ENCODE results near the gene KLHL2.
"Not testable (repeated sequence)": the region's sequence is repeated elsewhere in the genome, so short reads cannot be mapped to it uniquely, and the experiment has no call there.

The KLHL2 gene

DNA sequence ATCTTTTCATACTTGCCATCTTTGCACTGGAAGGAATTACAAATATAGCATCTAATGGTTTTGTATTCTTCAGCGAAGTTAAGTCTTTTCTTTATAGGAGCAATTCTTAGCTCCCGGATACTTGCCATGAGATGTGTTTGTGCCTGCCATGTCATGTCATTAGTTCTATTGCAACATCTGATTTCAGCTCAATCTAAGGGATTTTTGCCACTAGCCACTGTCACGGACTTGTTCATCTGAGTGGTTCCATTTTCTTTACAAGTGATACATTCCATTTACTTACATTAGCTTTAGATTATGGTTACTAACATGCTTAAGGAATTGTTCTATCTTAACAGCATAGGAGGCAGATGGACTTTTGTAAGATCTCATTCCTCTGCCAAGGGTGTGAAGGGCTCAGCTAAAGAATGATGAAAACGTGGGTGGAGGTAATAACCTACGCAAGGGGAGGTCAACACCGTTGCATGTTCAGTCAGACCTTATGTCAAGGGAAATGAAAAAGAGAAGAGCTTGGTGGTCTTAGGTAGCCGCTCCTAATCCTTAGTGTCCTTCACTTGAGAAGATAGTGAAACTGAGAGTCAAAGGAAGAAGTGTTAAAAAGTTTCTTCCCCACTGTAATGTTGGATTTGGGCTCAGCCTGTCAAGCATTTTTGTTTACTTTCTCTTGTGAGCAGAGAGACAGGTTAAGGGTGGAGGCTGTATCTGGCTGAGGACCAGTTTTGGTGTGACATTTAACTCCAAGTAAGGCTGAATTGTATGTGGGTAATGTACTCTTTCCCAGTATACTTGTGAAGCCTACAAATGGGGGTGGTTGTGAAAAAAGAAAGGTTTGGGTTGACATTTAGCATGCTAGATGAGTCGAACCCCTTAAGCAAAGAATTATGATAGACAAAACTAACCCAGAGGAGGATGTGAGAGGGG lies 3.6 kb upstream of the KLHL2 start:
- no peak for DNase-seq

DNA sequence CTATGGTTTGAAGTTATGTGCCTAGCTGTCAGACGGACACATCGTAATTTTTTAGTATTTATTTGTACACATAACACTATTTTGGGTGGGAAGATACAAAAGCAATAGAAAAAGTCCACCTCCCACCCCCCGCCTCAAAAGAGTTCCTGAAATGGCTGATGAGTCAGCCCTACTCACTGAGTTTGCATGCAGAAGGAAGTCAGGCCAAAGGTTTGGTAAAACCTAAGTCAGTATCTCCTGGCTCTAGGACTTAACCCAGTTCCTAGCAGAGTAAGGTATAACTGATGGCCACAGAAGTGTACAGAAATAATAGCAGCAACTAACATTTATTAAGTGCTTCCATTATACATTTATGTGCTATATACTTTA lies 2.9 kb upstream of the KLHL2 start:
- DNase-seq, result no peak

DNA sequence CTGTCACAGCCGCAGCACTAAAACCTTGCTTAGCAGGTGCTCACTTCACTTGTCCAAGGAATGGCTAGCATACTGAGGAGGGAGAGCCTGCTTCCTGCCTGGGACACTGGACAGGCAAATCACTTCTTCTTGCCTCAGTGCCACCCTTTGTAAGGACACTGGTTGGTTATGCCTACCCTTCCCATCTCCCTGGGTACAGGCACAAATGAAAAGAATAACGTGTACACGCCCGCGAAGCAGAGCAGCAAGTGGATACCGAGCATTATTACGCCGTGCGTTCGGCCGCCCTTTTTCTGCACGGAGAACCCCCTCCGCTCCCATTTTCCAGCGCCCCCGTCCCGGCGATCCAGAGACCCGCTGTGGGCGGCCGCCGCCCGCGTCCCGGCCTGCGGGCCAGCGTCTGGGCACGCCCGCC lies 338 bp upstream of the KLHL2 start:
- no peak for DNase-seq

DNA sequence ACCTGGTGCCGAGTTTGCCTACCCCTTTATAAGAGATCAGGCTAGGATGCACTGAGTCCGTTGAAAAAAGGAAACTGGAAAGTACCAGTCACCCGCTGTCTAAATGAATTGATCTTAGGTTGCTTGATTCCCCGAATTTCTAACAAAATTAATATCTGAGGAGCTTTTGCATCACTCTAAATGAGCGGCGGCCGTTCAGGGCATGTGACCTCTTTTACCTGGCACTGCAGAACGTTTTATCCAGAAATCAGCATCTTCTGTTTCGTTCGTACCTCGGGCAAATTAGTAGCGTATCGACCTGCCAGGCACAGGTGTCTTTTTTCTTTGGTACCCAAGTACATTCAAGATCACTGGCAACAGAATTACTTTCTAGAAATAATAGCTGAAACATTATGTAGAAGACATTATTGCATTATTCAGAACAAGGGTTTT lies 876 bp downstream of the KLHL2 start:
- no peak for DNase-seq

DNA sequence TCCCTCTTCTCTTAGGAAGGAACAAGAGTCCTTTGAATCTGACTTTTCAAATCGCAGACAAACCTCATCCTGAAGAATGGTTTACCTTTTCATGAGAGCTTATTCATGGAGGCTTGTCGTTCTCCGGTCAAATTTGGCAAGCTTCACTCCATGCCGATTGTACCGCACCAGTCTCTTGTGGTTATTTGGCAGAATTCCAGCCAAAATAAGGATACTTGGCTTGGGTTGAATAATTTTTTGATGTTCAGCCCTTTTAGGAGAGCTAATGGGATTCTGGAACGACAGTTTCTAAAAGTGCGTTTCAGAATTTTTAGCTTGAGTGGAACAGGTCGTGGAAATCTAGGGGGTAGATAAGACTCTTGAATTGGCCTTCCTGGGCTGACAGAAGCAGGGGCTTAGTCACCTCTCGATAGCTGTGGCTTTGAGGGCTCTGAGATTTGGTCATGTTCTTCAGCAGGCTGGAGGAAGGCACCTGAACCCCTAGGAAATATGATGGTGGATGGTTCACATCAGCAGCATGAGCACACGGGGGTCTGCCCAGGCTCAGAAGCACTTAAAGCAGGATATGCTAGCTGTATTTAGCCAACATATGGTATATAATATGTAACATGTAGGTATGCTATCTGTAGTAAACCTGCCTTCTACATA lies 1.5 kb downstream of the KLHL2 start:
- DNase-seq, result no peak

DNA sequence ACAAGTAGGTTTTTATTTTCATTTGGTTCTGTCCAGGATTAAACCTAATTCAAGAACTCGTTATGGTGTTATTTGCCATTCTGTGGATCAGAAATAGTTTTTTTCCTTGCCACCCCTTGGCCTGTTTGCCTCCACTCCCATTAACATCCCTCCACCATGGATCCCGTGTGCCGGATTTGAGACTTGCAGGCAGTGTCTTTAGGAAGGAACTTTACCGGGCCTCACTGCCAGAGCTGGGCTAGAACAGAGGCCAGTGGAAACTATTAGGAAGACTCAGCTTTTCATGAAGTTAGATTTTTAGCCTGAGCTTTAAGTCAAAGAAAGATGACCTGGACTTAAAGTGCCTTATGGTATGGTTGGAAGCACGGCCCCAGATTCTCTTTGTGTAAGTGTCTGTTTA lies 2.4 kb downstream of the KLHL2 start:
- DNase-seq, result no peak

DNA sequence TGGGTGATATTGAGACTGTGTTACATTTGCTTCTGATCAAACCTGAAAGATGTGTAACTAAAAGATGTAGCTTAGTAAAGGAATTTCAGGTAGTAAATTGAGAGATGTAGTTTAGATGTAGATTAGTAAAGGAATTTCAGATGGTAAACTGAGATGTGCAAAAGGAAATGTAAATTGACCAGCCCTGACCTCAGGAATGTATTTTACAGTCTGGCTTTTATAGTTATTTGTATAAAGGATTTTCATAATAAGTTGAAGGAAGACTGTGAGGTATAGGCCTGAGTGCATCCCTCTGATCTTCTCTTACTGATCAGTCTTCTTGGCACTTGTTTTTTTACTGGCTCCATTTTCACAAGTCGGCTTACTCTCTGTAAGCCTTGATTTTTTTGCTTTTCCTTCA lies 3.2 kb downstream of the KLHL2 start:
- no peak for DNase-seq

DNA sequence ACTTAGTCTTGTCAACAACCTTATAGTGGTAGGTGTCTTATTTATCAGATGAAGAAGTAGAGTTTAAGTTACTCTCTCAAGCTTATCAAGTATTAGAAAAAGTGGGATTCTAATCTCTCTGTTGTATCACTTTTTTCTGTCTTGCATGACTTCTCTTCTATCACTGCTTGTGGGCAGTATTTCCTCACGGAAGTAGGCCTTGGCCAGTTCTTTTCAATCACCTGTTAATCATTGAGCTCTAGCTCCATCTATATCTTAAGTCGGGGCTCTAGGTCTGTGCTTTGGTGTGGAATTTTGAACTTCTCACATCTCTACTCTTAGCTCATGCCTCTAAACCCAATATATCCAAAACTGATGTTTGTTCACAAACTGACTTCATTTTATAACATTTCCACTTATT lies 5.3 kb downstream of the KLHL2 start:
- not testable (repeated sequence) for DNase-seq

DNA sequence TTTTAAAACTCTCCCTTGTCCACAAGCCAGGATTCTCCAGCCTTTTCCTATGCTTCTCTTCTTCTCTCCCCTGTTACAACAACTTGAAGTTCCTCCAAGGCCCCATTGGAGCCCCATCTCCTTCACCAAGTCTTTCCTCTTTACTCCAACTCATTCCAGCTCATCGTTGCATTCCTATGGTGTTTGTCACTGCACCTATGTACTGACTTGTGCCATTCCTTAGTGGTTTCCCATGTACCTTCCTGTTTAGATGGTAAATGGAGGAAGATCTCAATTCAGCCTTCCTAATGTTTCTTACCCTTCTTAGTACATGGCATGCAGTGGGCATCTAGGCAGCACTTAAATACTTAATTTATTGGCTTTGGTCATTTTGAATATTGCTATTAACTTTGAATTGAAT lies 6.0 kb downstream of the KLHL2 start:
- DNase-seq, result not testable (repeated sequence)

DNA sequence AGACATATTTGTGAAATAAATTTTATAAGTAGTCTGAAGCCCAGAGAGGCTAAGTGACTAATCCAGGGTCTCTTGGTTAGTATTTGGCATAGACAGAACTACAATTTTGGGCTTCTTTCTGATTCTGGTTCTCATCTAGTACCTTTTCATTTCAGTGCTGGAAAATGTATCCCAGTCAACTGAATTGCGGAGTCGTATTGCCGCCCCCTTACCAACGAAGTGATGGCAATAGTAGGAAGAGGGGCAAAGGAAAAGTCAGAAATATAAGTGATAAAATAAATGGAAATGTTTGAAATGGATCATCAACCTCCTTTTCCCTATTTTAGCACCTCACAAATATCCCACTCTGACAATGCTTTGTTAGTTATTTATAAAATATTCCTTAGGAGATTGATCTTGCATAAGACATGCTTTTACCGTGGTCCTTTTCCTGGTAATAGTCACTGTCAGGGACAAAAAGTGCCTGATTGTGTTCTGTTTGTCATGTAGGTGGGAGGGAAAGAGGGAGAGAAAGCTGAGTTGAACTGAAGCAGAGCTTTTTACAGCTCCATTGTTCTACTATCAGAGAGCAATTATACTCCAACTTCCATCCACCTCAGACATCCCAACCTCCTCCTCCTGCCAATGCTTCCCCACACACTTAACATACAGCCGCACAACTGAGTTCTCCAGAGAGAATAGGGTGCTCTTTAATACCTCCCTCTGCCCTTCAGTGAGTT lies 6.8 kb downstream of the KLHL2 start:
- not testable (repeated sequence) for DNase-seq

DNA sequence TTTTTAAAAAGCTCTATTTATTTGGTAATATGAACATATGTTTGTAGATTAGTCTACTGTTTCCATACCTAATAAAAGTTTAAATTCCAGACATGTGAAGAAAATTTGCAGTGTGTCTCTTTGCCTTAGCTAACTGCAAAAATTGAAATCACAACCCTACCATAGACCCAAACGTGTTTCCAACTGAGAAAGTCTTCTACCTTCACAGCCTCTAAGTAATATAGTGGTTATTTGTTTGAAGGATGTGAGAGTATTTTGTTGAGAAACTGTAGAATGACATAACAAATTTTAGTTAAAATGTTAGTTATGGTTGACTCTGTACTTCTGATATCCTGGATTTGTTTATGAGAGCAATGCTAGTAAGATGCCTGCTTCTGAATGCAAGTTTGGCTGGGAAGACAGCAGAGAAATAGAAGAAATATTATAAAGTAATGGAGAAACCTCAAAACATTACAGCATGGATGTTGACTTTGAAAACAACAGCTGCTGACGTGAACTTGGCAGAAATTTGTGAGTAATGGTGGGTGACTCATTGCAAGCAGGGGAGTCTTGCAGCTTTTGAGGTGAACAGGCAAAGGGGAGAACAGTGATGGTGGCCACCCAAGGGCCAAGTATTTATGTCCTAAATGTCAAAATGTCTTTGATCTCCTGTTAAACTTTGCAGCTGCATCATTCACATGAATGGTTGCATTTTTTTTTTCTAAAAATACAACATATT lies 7.8 kb downstream of the KLHL2 start:
- DNase-seq, result not testable (repeated sequence)

DNA sequence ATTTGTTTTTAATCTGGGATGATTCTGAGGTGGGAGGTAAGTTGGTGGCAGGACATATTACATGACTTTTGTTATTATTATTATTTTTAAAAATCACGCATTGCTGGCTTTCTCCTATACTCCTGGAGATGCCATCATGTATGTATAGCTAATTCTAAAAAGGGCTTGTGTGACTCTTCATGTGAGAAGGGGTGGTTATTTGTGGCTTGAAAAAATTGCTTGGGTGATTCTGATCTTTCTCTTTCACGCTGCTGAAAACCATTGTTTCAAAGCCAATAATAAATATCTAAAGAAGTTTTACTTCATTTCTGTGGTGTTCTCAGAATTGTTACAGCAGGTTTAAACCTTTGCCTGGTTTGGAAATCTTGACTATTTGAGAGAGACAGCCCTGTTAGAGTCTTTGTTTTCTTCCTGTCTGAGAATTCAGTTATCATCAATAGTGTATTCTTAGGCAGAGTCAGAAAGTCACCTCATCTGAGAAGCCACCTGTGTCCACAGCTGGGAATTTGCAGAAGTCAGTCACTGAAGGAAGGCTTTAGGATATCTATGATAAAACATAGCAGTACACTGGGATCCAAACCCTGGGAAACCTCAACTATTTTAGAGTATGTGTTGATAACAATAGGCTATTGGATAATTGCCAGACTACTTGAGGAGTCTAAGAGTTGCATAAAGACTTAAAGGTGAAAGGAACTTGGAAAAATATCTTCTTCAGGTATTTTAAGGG lies 8.6 kb downstream of the KLHL2 start:
- not testable (repeated sequence) for DNase-seq

DNA sequence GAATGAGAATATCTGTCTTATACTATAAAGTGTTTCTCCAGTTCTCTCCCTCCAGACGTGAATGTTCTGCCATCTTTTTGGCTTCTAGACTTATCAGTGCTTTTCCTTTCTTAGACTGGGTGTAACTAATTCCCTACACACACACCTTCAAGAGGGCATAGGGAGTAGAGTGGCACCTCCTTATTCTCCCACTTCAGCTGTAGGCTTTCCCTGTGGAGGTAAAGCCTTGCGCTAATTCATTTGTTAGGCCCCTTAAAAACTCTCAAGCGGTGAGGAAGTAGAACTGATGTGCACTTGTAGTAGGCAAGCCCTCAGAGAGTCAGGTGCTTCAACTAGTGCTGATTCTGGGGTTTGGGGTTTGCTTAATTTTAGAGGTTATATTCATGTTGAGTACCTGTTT lies 10.0 kb downstream of the KLHL2 start:
- DNase-seq, result no peak

DNA sequence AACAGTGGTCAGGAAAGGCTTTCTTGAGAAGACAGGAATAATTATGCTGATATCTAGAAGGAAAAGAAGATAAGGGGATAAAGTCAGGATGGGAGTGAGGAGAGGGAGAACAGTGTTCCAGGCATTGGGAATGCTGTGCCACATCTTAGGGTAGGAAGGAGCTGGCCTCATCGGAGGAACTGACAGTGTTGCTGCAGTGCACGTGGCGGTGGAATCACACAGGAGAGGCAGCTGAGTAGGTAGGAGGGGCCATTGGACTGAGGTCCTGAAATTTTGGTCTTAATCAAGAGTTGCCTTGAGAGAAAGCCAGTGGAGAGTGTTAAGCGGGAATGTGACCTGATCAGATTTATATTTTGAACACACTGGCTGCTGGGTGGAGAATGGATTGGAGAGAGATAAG lies 13.9 kb downstream of the KLHL2 start:
- not testable (repeated sequence) for DNase-seq

DNA sequence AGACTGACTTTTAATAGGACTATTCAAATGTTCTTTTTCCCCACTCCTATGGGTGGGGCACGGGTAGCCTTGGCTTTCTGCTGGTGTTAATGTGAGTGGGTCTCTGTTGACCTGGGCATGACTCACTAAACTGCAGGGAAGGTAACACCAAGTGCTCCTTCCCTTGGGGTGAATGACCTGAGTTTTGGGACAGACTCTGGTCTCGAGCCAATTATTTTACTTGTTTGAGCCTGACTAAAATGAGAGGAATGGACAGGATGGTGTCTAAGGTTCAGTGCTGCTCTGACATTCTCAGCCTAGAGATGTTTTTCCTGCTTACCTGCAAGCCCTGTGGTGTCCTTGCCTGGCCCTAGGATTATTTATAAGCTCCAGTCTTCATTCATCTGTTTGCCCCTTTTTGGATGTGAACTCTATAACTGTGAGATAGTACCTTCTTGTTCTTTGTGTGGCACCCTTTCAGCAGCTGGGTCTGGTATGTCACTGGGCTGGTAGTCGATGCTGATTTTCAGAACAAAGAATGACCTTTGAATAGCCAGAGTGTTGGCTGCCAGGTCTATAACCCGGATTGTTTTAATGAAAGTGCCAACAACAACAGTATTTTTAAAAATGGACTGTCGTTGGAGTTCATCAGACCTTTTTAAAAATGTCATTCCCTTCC lies 14.8 kb downstream of the KLHL2 start:
- DNase-seq, result not testable (repeated sequence)

DNA sequence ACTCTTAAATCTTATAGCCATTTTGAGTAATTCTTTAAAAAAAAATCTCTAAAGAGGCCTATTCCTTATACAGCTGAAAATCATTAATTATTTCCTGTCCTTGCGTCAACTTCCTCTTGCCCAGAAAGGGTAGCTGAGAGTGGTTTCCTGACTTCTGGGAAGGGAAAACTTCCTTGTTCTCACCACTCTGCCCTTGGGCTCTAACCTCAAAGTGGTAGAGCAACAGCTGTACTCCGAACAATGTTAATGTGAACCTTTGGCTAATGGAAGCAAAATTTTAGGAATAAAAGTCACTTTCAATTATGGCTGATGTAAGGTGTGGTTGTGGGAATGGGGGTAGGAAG lies 15.3 kb downstream of the KLHL2 start:
- no peak for DNase-seq

DNA sequence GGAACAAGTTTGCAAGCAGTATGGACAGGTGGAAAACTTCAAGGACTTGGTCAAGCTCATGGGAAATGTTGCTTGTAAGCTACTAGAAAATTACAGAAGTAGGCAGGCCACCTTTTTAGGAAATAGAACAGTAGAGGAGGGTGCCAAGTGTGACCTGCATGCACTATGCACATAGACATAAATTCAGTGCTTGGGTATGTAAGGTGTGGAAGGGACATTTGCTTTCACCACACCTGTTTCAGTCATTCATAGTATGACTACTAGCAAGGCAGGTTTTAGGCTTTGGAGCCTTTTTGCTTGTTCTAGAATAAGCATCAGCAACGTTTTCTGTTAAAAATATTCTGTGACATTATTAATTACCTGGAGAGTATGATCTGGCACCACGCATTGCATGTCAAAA lies 20.0 kb downstream of the KLHL2 start:
- not testable (repeated sequence) for DNase-seq

DNA sequence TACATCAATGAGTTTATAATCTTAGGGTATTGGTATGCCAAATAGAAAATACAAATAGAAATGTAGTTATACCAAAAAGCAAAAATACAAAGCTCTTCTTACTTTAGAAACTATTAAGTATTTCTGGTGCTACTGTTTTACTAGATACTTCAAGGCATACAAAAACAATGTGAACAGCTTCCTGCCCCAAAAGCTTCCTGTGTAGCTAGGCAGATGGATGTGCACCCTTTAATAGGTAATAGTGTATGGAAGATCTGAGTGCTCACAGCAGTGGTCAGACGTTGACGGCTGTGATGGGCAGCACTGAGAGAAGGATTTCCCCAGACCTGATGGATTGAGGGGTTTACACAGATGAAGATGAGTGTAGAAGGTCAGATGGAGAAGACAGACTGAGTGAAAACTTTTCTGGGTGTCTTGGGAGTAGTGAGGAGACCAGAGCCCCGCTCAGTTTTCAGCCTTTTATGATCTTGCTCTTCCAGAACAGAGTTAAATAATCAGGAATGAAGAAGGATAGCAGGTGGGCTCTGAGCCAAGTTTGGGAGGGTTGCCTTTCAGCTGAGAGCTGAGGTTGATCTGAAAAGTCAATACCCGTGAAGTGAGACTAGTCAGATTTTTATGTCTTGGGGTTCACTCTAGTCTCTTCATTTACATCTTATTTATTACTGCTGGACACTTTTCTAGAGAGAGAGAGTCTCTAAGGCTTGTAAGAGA lies 22.3 kb downstream of the KLHL2 start:
- DNase-seq, result not testable (repeated sequence)

DNA sequence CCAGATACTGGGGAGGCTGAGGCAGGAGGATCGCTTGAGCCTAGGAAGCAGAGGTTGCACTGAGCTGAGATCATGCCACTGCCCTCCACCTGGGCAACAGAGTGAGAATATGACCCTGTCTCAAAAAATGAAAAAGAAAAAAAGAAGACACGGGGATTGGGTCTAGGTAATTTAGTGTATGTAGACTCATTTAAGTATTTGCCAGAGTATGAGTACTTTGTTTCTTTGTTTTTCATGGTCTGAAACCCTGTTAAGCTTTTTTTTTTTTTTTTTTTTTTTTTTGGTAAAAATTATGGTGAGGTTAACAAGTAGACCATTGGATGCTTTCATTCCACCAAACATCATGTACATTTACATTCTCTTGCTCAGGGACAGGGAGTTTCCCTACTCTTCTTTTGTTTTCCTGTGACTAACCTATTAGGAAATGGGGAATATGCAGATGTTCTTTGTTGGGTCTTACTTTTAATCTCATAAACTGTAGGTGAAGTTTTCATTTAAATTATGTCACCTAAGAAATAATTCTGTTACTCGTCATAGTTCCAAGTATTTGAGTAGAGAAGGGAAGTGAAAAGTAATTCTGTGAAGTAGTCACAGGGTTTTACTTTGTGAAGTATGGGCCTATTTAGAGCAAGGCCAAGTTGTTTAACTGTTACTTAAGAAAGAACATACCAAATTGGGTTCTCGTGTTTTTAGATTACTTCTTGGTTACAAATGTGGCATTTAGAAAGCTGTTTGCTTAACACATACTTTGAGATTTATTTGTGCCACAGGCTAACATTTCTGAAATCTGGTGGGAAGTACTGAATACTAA lies 25.5 kb downstream of the KLHL2 start:
- not testable (repeated sequence) for DNase-seq

DNA sequence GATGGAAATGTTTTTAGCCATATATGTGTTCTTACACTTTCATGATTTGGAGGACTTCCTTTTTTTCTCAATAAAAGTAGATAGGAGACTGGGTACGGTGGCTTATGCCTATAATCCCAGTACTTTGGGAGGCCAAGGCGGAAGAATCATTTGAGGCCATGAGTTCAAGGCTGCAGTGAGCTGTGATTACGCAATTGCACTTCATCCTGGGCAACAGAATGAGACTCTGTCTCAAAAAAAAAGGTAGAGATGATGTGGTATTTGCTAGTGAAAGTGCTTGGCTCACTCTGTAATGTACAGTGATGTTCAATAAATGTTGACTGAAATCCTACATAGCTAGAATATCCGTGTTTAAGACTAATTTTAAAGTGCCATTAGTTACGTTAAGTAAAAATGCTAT lies 27.4 kb downstream of the KLHL2 start:
- no peak for DNase-seq
